ENCODE data around the gene BABAM1. TPM values are rescaled to one million over a fixed set of nuclear protein-coding genes. Genes with fewer than 3 reads are reported as not detected.

Gene BABAM1
- total RNA-seq, 1 donor, result 101 TPM

GRCh38 chr19:17260842-17261325, 6.4 kb upstream of the BABAM1 start:
- peak; percentile 82 for DNase-seq (ENCODE audit: low read depth)
- no peak overlapping the region for H3K4me3 ChIP-seq (ENCODE audit: low read depth, low read length)
- TF ChIP-seq CTCF (IDR thresholded peaks at IDR 0.05; ENCODE audit: insufficient read depth, low read depth, low read length), result peak; percentile 87

- no peak overlapping the region for H3K4me3 ChIP-seq (ENCODE audit: low read depth, low read length)
- TF ChIP-seq CTCF (IDR thresholded peaks at IDR 0.05; ENCODE audit: insufficient read depth, low read depth, low read length), result no peak
- no peak for DNase-seq (ENCODE audit: low read depth)
These were observed 4.7 kb upstream of the BABAM1 start for GRCh38 chr19:17262557-17262956.

- DNase-seq (ENCODE audit: low read depth), result no peak
- H3K4me3 ChIP-seq (ENCODE audit: low read depth, low read length), result no peak overlapping the region
- TF ChIP-seq CTCF (IDR thresholded peaks at IDR 0.05; ENCODE audit: insufficient read depth, low read depth, low read length), result no peak
These were observed 3.3 kb upstream of the BABAM1 start for GRCh38 chr19:17263712-17264640.

GRCh38 chr19:17264641-17264979, 2.6 kb upstream of the BABAM1 start, which contains the start of gene USHBP1:
USHBP1 (minus strand) TSS chr19:17264745; CDS start chr19:17264299, 446 bp downstream.
- no peak for DNase-seq (ENCODE audit: low read depth)
- TF ChIP-seq CTCF (IDR thresholded peaks at IDR 0.05; ENCODE audit: insufficient read depth, low read depth, low read length), result no peak
- H3K4me3 ChIP-seq (ENCODE audit: low read depth, low read length), result no peak within 1 kb of the TSS

GRCh38 chr19:17266026-17266425, 1.2 kb upstream of the BABAM1 start:
- DNase-seq (ENCODE audit: low read depth), result no peak
- H3K4me3 ChIP-seq (ENCODE audit: low read depth, low read length), result no peak overlapping the region
- TF ChIP-seq CTCF (IDR thresholded peaks at IDR 0.05; ENCODE audit: insufficient read depth, low read depth, low read length), result no peak

- no peak overlapping the region for H3K4me3 ChIP-seq (ENCODE audit: low read depth, low read length)
- no peak for TF ChIP-seq CTCF (IDR thresholded peaks at IDR 0.05; ENCODE audit: insufficient read depth, low read depth, low read length)
- no peak for DNase-seq (ENCODE audit: low read depth)
These were observed 661 bp upstream of the BABAM1 start for GRCh38 chr19:17266589-17266974.

All from fibroblast of villous mesenchyme (primary cell).